K562 treated with DMSO at 1 percent for 24 hours (cell line): ENCODE measurements around the gene PRR20A. TPM values are rescaled to one million over a fixed set of nuclear protein-coding genes. Genes with fewer than 3 reads are reported as not detected.

ENCODE experiments used
- total RNA-seq: library from RNA; unstranded; fragments of 300-600 nt; gene quantifications from 2 replicates; pipeline ENCODE4 v1.2.3, GENCODE V29; 2022; ENCODE audit warnings: low read depth; ENCODE audit not compliant: insufficient read depth

Gene PRR20A
- not detected in 2 replicates for total RNA-seq

GRCh38 chr13:57140235-57140968, at the start of gene PRR20A:
PRR20A (plus strand) TSS chr13:57140918; CDS start chr13:57141305, 387 bp downstream.

GRCh38 chr13:57147188-57147587, 6.5 kb downstream of the PRR20A start, which contains the start of gene PRR20B:
PRR20B (plus strand) TSS chr13:57147488; CDS start chr13:57147875, 387 bp downstream.

GRCh38 chr13:57153761-57154160, 13.0 kb downstream of the PRR20A start, which contains the start of gene PRR20C:
PRR20C (plus strand) TSS chr13:57154061; CDS start chr13:57154448, 387 bp downstream.

GRCh38 chr13:57160332-57160731, 19.6 kb downstream of the PRR20A start, which contains the start of gene PRR20D:
PRR20D (plus strand) TSS chr13:57160632; CDS start chr13:57161019, 387 bp downstream.

DNA sequence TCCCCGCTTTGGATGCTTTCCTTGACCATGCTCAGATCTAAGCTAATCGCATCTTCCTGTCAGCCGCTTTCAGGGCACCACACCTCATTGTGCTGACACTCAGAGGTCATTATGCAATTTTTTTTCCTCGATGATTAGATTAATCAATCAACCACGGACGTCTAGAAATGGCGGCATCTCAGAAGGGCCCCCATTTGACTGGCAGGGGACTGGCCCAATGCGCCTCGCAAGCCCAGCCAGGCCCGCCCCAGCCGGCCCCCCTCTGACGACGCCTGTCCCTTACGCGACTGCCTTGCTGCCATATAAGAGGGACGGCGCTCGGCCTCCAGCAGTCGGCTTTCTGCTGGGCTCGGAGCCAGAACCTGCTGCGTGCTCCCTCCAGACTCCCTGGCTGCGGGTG, 26.2 kb downstream of the PRR20A start, which contains the start of gene PRR20E:
TSS of gene PRR20E (plus strand) at position 301 of the 400 bp plus-strand sequence. CDS start 387 bp downstream, outside the sequence.

Other genes with a start within 250 kb of the PRR20A start
- gene PRR20B, start 6.6 kb downstream of the PRR20A start, total RNA-seq: not detected in 2 replicates
- not detected in 2 replicates for gene PRR20C, start 13.1 kb downstream of the PRR20A start, total RNA-seq
- not detected in 2 replicates for gene PRR20D, start 19.7 kb downstream of the PRR20A start, total RNA-seq
- not detected in 2 replicates for gene PRR20E, start 26.3 kb downstream of the PRR20A start, total RNA-seq